Measurements from ENCODE around the gene UBN1. TPM values are rescaled to one million over a fixed set of nuclear protein-coding genes. Genes with fewer than 3 reads are reported as not detected.

Gene UBN1
- total RNA-seq, 1 donor from 2014 or later, result 45.3 TPM

DNA sequence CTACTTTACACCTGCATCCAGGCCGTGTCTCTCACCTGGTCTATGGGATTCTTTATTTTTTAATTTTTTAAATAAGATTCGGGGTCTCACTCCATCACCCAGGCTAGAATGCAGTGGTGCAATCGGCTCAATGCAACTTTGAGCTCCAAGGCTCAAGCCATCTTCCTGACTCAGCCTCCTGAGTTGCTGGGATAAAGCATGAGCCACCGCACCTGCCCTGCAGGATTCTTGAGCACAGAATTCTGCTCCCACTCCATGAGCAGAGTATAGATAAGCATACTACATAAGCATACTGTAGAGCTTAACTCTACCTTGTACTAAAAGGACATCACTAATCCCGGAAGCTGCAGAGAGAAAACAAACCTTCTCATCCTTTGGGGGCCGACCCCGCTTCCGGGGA lies 15.7 kb upstream of the UBN1 start:
- Histone ChIP-seq H3K27ac (ENCODE audit: low read depth, low read length) (no peak overlapping the region), H3K79me2 (ENCODE audit: insufficient read depth, low read length) (peaks cover 22% of the 10 kb centered on the region), H2AFZ (ENCODE audit: low read depth, low read length) (no peak overlapping the region), H3K9ac (ENCODE audit: low read length) (no peak overlapping the region), H3K36me3 (ENCODE audit: insufficient read depth, low read length) (peaks cover 47% of the 10 kb centered on the region), H3K4me3 (ENCODE audit: insufficient read depth, low read depth, low read length) (no peak overlapping the region), H4K20me1 (ENCODE audit: insufficient read depth, low read length) (peaks cover 64% of the 10 kb centered on the region), H3K9me3 (ENCODE audit: insufficient read depth, low read depth, low read length) (no peaks in the 10 kb centered on the region), H3K4me2 (ENCODE audit: low read length) (no peak overlapping the region), H3K27me3 (ENCODE audit: insufficient read depth, low read length) (no peaks in the 10 kb centered on the region), H3K4me1 (ENCODE audit: insufficient read depth, low read length) (no peaks in the 10 kb centered on the region)
- Mint-ChIP-seq H3K4me3 (ENCODE audit: unreplicated experiment) (no peak overlapping the region), H3K4me1 (ENCODE audit: low read depth, unreplicated experiment) (peaks cover 1% of the 10 kb centered on the region), H3K27me3 (ENCODE audit: low read depth, unreplicated experiment) (no peaks in the 10 kb centered on the region), H3K27ac (ENCODE audit: unreplicated experiment) (no peak overlapping the region), H3K9me3 (ENCODE audit: unreplicated experiment) (no peaks in the 10 kb centered on the region), H3K36me3 (ENCODE audit: low read depth, unreplicated experiment) (peaks cover 5% of the 10 kb centered on the region)
- TF ChIP-seq, protein P1, sequence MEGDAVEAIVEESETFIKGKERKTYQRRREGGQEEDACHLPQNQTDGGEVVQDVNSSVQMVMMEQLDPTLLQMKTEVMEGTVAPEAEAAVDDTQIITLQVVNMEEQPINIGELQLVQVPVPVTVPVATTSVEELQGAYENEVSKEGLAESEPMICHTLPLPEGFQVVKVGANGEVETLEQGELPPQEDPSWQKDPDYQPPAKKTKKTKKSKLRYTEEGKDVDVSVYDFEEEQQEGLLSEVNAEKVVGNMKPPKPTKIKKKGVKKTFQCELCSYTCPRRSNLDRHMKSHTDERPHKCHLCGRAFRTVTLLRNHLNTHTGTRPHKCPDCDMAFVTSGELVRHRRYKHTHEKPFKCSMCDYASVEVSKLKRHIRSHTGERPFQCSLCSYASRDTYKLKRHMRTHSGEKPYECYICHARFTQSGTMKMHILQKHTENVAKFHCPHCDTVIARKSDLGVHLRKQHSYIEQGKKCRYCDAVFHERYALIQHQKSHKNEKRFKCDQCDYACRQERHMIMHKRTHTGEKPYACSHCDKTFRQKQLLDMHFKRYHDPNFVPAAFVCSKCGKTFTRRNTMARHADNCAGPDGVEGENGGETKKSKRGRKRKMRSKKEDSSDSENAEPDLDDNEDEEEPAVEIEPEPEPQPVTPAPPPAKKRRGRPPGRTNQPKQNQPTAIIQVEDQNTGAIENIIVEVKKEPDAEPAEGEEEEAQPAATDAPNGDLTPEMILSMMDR (IDR thresholded peaks at IDR 0.05; ENCODE audit: insufficient read depth, low read depth, low read length), result no peak
- TF ChIP-seq EZH2 (IDR thresholded peaks at IDR 0.05; ENCODE audit: insufficient read depth, low read length), result no peak
- DNase-seq (ENCODE audit: low read depth) (no peak), FAIRE-seq (no peak)

DNA sequence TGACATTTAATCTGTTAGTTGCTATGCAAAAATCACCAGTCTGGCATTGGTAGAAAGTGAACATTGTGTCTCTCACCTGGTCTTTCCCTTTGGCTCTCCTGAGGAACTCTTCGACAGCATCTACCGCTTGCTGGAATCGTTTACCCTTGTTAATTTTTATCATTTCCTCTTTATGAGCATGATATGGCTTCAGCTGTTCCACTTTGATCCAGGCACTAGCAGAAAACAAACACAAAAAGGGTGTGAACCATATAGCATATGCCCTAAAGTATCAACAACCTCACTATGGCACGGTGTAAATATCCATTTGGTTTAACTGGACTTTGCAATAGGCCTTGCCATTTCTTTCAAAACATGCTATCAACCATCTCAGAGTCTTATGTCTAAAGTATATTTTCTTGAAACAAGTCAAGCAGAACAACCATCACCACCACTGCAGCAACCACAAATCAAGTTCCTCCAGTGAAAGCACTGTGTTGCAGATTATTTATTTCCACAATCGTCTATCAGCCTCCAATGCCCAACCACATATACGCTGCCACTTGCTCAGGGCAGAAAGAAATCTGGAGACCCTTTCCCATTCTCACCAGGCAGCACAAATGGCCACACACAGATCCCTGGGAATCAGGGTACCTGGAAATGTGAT lies 14.5 kb upstream of the UBN1 start:
- Histone ChIP-seq H4K20me1 (ENCODE audit: insufficient read depth, low read length) (peaks cover 63% of the 10 kb centered on the region), H3K4me1 (ENCODE audit: insufficient read depth, low read length) (no peaks in the 10 kb centered on the region), H3K79me2 (ENCODE audit: insufficient read depth, low read length) (peaks cover 21% of the 10 kb centered on the region), H3K4me3 (ENCODE audit: insufficient read depth, low read depth, low read length) (no peak overlapping the region), H3K4me2 (ENCODE audit: low read length) (no peak overlapping the region), H3K9me3 (ENCODE audit: insufficient read depth, low read depth, low read length) (no peaks in the 10 kb centered on the region), H3K9ac (ENCODE audit: low read length) (no peak overlapping the region), H3K27ac (ENCODE audit: low read depth, low read length) (no peak overlapping the region), H2AFZ (ENCODE audit: low read depth, low read length) (no peak overlapping the region), H3K36me3 (ENCODE audit: insufficient read depth, low read length) (peaks cover 42% of the 10 kb centered on the region), H3K27me3 (ENCODE audit: insufficient read depth, low read length) (no peaks in the 10 kb centered on the region)
- TF ChIP-seq, protein P1 (IDR thresholded peaks at IDR 0.05; ENCODE audit: insufficient read depth, low read depth, low read length), result no peak
- TF ChIP-seq EZH2 (IDR thresholded peaks at IDR 0.05; ENCODE audit: insufficient read depth, low read length), result no peak
- FAIRE-seq, result no peak
- no peak for DNase-seq (ENCODE audit: low read depth)
- Mint-ChIP-seq H3K4me1 (ENCODE audit: low read depth, unreplicated experiment) (peaks cover 1% of the 10 kb centered on the region), H3K27me3 (ENCODE audit: low read depth, unreplicated experiment) (no peaks in the 10 kb centered on the region), H3K36me3 (ENCODE audit: low read depth, unreplicated experiment) (peaks cover 4% of the 10 kb centered on the region), H3K9me3 (ENCODE audit: unreplicated experiment) (no peaks in the 10 kb centered on the region), H3K4me3 (ENCODE audit: unreplicated experiment) (no peak overlapping the region), H3K27ac (ENCODE audit: unreplicated experiment) (no peak overlapping the region)

DNA sequence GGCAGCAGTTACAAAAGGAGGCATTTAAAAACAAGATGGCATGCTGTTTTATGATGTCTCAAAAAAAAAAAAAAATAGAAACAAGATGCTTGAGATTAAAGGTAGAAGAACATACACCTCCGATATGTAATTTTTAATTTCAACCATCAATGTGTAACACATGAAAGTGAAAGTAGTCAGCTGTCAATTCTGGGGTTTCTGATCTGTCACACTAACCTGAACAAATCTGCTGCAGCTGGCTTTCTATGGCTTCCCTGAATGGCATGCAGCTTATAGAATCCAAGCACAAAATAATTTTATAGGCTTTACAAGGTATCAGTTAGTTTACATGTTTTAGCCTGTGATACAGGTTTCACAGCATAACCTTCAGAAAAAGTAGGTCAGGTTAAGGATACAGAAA lies 13.7 kb upstream of the UBN1 start:
- no peak overlapping the region for H3K4me3 Mint-ChIP-seq (ENCODE audit: unreplicated experiment)
- FAIRE-seq (no peak), DNase-seq (ENCODE audit: low read depth) (no peak)
- no peaks in the 10 kb centered on the region for H3K27me3 Mint-ChIP-seq (ENCODE audit: low read depth, unreplicated experiment)
- Histone ChIP-seq H3K79me2 (ENCODE audit: insufficient read depth, low read length) (peaks cover 21% of the 10 kb centered on the region), H4K20me1 (ENCODE audit: insufficient read depth, low read length) (peaks cover 60% of the 10 kb centered on the region), H3K27ac (ENCODE audit: low read depth, low read length) (no peak overlapping the region), H2AFZ (ENCODE audit: low read depth, low read length) (no peak overlapping the region), H3K9ac (ENCODE audit: low read length) (no peak overlapping the region), H3K4me1 (ENCODE audit: insufficient read depth, low read length) (no peaks in the 10 kb centered on the region), H3K9me3 (ENCODE audit: insufficient read depth, low read depth, low read length) (no peaks in the 10 kb centered on the region), H3K4me2 (ENCODE audit: low read length) (no peak overlapping the region), H3K36me3 (ENCODE audit: insufficient read depth, low read length) (peaks cover 43% of the 10 kb centered on the region), H3K4me3 (ENCODE audit: insufficient read depth, low read depth, low read length) (no peak overlapping the region), H3K27me3 (ENCODE audit: insufficient read depth, low read length) (no peaks in the 10 kb centered on the region)
- H3K36me3 Mint-ChIP-seq (ENCODE audit: low read depth, unreplicated experiment), result peaks cover 4% of the 10 kb centered on the region
- H3K4me1 Mint-ChIP-seq (ENCODE audit: low read depth, unreplicated experiment), result peaks cover 1% of the 10 kb centered on the region
- no peak overlapping the region for H3K27ac Mint-ChIP-seq (ENCODE audit: unreplicated experiment)
- no peaks in the 10 kb centered on the region for H3K9me3 Mint-ChIP-seq (ENCODE audit: unreplicated experiment)
- no peak for TF ChIP-seq EZH2 (IDR thresholded peaks at IDR 0.05; ENCODE audit: insufficient read depth, low read length)
- TF ChIP-seq, protein P1 (IDR thresholded peaks at IDR 0.05; ENCODE audit: insufficient read depth, low read depth, low read length), result no peak
